ENCODE measurements around the gene PPP1R9B.

The PPP1R9B gene

DNA sequence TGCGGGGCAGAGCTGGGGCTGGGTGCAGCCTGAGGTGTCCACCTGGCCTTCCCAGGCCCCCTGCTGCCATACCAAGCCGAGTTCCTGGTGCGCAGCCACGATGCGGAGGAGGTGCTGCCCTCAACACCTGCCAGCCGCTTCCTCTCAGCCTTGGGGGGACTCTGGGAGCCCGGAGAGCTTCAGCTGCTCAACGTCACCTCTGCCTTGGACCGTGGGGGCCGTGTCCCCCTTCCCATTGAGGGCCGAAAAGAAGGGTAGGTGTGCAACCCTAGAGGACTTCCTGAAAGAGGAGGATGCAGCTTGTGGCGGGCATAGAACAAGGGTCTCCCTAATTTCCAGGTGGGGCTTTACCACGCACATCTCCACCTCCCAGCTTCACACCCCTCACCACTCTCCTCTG lies 17.8 kb upstream of the PPP1R9B start:
- Histone ChIP-seq H3K4me3 (ENCODE audit: low read depth in 1 of 5, low read length in 5 of 5) (no peak overlapping the region), H3K4me1 (ENCODE audit: control insufficient read depth in 5 of 5, insufficient read depth in 5 of 5, low read length in 5 of 5) (peaks cover 0 to 11% (median 8%) of the 10 kb centered on the region in 5 donors), H3K9ac (ENCODE audit: low read length in 5 of 5) (no peak overlapping the region), H3K27ac (ENCODE audit: low read depth, low read length) (no peak overlapping the region), H3K36me3 (ENCODE audit: control insufficient read depth in 5 of 5, insufficient read depth in 5 of 5, low read length in 5 of 5) (no peaks in the 10 kb centered on the region), H3K27me3 (ENCODE audit: control insufficient read depth in 5 of 5, insufficient read depth in 4 of 5, low read length in 5 of 5) (peaks cover 0 to 6% (median 0%) of the 10 kb centered on the region in 5 donors), H3K9me3 (ENCODE audit: control insufficient read depth in 5 of 5, low read length in 5 of 5) (no peaks in the 10 kb centered on the region)

DNA sequence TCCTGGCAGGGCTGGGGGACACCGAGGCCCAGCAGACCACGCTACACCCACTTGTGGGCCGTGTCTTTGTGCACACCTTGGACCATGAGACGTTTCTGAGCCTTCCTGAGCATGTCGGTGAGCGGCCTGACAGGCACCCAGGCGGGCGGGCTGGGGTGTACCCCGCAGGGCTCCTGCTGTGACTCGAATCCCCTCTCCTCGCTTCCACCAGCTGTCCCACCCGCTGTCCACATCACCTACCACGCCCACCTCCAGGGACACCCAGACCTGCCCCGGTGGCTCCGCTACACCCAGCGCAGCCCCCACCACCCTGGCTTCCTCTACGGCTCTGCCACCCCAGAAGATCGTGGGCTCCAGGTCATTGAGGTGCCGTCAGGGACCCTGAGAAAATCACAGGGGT lies 16.9 kb upstream of the PPP1R9B start:
- Histone ChIP-seq H3K4me1 (ENCODE audit: control insufficient read depth in 5 of 5, insufficient read depth in 5 of 5, low read length in 5 of 5) (peaks cover 0 to 7% (median 2%) of the 10 kb centered on the region in 5 donors), H3K36me3 (ENCODE audit: control insufficient read depth in 5 of 5, insufficient read depth in 5 of 5, low read length in 5 of 5) (no peaks in the 10 kb centered on the region), H3K9ac (ENCODE audit: low read length in 5 of 5) (no peak overlapping the region), H3K4me3 (ENCODE audit: low read depth in 1 of 5, low read length in 5 of 5) (no peak overlapping the region), H3K27me3 (ENCODE audit: control insufficient read depth in 5 of 5, insufficient read depth in 4 of 5, low read length in 5 of 5) (peaks cover 0 to 6% (median 0%) of the 10 kb centered on the region in 5 donors), H3K27ac (ENCODE audit: low read depth, low read length) (no peak overlapping the region), H3K9me3 (ENCODE audit: control insufficient read depth in 5 of 5, low read length in 5 of 5) (no peaks in the 10 kb centered on the region)

DNA sequence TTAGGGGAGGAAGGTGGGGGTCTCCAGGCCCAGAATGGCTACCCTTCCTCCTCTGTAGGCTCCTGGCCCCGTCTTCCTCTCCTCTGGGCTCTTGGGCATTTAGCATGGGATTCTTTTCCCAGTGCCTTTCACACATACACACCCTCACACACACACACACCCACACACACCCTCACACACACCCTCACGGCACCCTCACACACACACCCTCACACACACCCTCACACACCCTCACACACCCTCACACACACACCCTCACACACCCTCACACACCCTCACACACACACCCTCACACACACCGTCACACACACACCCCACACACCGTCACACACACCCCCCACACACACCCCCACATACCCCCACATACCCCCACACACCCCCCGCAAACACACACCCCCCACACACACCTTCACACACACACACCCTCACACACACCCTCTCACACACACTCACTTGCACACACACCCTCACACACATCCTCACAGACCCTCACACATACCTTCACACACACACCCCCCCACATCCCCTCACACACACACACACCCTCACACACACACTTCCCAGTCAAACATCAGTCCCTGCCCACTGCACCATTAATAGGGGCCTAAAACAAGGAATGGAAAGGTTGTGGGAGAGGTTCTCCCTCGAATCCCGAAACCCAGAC lies 16.2 kb upstream of the PPP1R9B start:
- no peaks in the 10 kb centered on the region for H3K9me3 ChIP-seq (ENCODE audit: control insufficient read depth in 5 of 5, low read length in 5 of 5)
- no peak overlapping the region for H3K9ac ChIP-seq (ENCODE audit: low read length in 5 of 5)
- H3K27me3 ChIP-seq (ENCODE audit: control insufficient read depth in 5 of 5, insufficient read depth in 4 of 5, low read length in 5 of 5), result peaks cover 0 to 6% (median 0%) of the 10 kb centered on the region in 5 donors
- H3K4me3 ChIP-seq (ENCODE audit: low read depth in 1 of 5, low read length in 5 of 5), result no peak overlapping the region
- peaks cover 0 to 11% (median 4%) of the 10 kb centered on the region in 5 donors for H3K4me1 ChIP-seq (ENCODE audit: control insufficient read depth in 5 of 5, insufficient read depth in 5 of 5, low read length in 5 of 5)
- H3K36me3 ChIP-seq (ENCODE audit: control insufficient read depth in 5 of 5, insufficient read depth in 5 of 5, low read length in 5 of 5), result no peaks in the 10 kb centered on the region
- no peak overlapping the region for H3K27ac ChIP-seq (ENCODE audit: low read depth, low read length)

DNA sequence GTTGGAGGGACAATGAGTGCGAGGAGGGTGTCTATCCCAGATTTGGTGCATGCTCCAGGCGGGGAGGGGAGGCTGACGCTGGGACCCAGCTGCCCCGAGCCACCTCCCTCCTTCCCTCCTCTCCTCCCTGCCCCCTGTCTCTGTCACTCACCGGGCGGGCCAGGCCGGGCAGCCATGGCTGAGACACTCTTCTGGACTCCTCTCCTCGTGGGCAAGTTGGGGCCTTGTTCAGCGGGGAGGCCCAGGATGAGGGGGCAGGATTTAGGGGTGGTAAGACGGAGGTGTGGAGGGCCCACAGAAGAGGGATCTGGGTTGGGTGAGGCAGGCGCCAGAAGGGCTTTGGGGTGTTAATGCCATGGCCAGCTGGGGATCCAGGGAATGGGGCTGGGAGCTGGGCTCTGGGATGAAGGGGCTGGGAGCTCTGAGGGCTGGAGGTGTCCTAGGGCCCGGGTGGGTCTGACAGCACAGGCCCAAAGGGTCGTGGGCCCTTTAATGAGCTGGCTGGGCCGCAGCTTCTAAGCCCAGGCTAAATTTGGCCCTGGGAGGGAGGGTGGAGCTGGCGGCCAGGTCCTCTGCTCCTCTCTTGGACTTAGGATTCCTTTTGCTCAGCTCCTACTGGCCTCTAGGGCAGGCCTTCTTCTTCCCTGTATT lies 15.5 kb upstream of the PPP1R9B start, which contains the start of gene SGCA:
Gene SGCA (plus strand): TSS at position 139 of the 651 bp plus-strand sequence. CDS start 36 bp downstream, at position 175.
- no peak within 1 kb of the TSS for H3K27ac ChIP-seq (ENCODE audit: low read depth, low read length)
- no peak within 1 kb of the TSS for H3K4me3 ChIP-seq (ENCODE audit: low read depth in 1 of 5, low read length in 5 of 5)
- no peaks in the 10 kb centered on the region for H3K9me3 ChIP-seq (ENCODE audit: control insufficient read depth in 5 of 5, low read length in 5 of 5)
- H3K4me1 ChIP-seq (ENCODE audit: control insufficient read depth in 5 of 5, insufficient read depth in 5 of 5, low read length in 5 of 5), result peaks cover 2 to 16% (median 10%) of the 10 kb centered on the region in 5 donors
- peaks cover 0 to 6% (median 0%) of the 10 kb centered on the region in 5 donors for H3K27me3 ChIP-seq (ENCODE audit: control insufficient read depth in 5 of 5, insufficient read depth in 4 of 5, low read length in 5 of 5)
- peak within 1 kb of the TSS in 1 of 5 donors; percentile 25 for H3K9ac ChIP-seq (ENCODE audit: low read length in 5 of 5)
- H3K36me3 ChIP-seq (ENCODE audit: control insufficient read depth in 5 of 5, insufficient read depth in 5 of 5, low read length in 5 of 5), result no peaks in the 10 kb centered on the region

DNA sequence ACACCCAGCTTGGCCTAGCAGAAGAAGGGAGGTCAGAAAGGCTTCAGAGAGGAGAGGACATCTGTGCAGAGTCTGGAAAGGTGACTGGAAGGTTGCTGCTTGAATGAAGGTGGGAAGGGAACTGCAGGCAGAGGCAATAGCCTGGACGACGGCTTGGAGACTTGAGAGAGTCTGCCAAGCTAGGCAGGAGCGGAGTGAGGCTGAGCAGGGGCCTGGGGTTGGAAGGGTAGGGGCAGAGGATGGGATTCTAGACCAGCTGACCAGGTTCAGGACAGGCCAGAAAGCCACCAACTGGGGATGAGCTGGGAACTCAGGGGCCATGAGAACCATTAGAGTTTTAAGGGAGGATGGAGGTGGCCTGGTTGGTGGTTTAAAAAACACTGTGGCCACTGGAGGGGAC lies 15.0 kb upstream of the PPP1R9B start:
- Histone ChIP-seq H3K9me3 (ENCODE audit: control insufficient read depth in 5 of 5, low read length in 5 of 5) (no peaks in the 10 kb centered on the region), H3K36me3 (ENCODE audit: control insufficient read depth in 5 of 5, insufficient read depth in 5 of 5, low read length in 5 of 5) (no peaks in the 10 kb centered on the region), H3K27ac (ENCODE audit: low read depth, low read length) (no peak overlapping the region), H3K9ac (ENCODE audit: low read length in 5 of 5) (no peak overlapping the region), H3K4me1 (ENCODE audit: control insufficient read depth in 5 of 5, insufficient read depth in 5 of 5, low read length in 5 of 5) (peaks cover 2 to 20% (median 14%) of the 10 kb centered on the region in 5 donors), H3K27me3 (ENCODE audit: control insufficient read depth in 5 of 5, insufficient read depth in 4 of 5, low read length in 5 of 5) (peaks cover 0 to 6% (median 0%) of the 10 kb centered on the region in 5 donors), H3K4me3 (ENCODE audit: low read depth in 1 of 5, low read length in 5 of 5) (no peak overlapping the region)

DNA sequence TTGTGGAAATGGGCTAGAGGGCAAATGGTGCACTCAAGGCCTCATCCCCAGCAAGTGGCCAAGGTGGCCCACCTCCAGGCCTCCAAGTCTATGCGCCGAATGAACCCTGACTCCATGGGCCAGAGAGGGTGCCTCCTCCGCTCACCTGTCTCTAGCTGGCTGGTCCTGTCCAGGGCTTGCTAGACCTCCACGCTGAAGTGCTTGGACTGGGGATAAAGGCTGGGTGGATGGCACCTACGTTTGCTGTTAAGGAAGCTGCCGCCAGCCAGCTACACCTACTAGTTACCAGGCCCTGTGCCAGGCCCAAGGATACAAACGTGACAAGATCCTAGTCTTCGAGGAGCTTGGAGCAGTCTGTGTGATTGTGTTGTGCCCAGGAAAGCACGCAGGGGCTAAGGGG lies 14.6 kb upstream of the PPP1R9B start:
- Histone ChIP-seq H3K4me3 (ENCODE audit: low read depth in 1 of 5, low read length in 5 of 5) (no peak overlapping the region), H3K27me3 (ENCODE audit: control insufficient read depth in 5 of 5, insufficient read depth in 4 of 5, low read length in 5 of 5) (peaks cover 0 to 6% (median 0%) of the 10 kb centered on the region in 5 donors), H3K9ac (ENCODE audit: low read length in 5 of 5) (no peak overlapping the region), H3K27ac (ENCODE audit: low read depth, low read length) (no peak overlapping the region), H3K4me1 (ENCODE audit: control insufficient read depth in 5 of 5, insufficient read depth in 5 of 5, low read length in 5 of 5) (peaks cover 2 to 20% (median 14%) of the 10 kb centered on the region in 5 donors), H3K9me3 (ENCODE audit: control insufficient read depth in 5 of 5, low read length in 5 of 5) (no peaks in the 10 kb centered on the region), H3K36me3 (ENCODE audit: control insufficient read depth in 5 of 5, insufficient read depth in 5 of 5, low read length in 5 of 5) (no peaks in the 10 kb centered on the region)

DNA sequence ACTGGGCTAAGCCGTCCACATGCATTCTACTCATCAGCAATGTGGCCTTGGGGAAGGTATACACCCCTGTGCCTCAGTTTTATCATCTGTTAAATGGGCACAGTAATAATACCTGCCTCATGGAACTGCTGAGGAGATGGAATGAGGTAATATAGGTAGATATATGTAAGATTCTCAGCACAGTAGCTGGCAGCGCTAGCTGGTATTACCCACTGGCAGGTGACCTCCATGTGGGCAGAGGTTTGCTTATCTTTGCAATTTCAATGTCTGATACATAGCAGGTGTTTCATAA lies 14.2 kb upstream of the PPP1R9B start:
- H3K27ac ChIP-seq (ENCODE audit: low read depth, low read length), result no peak overlapping the region
- H3K9me3 ChIP-seq (ENCODE audit: control insufficient read depth in 5 of 5, low read length in 5 of 5), result no peaks in the 10 kb centered on the region
- peaks cover 0 to 6% (median 0%) of the 10 kb centered on the region in 5 donors for H3K27me3 ChIP-seq (ENCODE audit: control insufficient read depth in 5 of 5, insufficient read depth in 4 of 5, low read length in 5 of 5)
- H3K4me1 ChIP-seq (ENCODE audit: control insufficient read depth in 5 of 5, insufficient read depth in 5 of 5, low read length in 5 of 5), result peaks cover 2 to 20% (median 14%) of the 10 kb centered on the region in 5 donors
- no peaks in the 10 kb centered on the region for H3K36me3 ChIP-seq (ENCODE audit: control insufficient read depth in 5 of 5, insufficient read depth in 5 of 5, low read length in 5 of 5)
- H3K4me3 ChIP-seq (ENCODE audit: low read depth in 1 of 5, low read length in 5 of 5), result no peak overlapping the region
- no peak overlapping the region for H3K9ac ChIP-seq (ENCODE audit: low read length in 5 of 5)

DNA sequence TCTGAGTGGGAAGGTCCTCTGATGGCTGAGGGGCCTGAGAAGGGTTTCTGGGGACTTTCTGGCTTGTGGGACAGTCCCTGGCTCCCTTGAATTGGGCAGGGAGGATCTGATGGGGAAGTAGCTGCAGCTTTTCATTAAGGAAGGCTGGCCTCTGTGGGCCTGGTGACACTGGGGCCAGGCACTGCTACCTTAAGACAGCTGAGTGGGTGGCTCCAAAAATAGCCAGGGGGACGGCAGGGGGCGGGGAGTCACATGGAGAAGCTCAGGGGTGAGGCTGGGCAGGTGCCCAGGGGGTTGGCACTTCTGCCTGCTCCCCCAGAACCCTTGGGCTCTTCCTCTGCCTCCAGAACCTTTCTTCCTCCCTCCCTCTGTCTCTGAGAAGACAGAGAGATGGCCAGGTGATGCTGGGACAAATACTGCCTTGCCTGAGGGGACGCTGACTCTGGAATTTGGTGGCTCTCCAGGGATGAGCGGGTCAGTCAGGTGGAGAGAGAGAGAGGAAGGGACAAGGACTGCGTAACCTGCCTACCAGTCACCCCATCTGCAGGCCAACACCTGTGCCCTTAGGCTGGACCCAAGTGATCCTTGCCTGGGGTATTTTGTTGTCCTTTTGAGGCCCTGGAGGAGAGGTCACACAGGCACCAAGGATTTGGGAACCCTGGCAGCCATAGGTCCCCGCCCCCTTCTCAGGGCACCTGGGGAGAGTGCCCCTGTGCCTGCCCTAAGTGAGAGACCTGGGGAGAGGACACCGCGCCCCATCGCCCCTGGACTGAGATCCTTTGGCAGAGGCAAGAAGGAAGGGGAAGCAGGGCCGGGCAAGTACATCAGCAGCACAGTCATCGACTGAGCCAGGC lies 13.6 kb upstream of the PPP1R9B start:
- Histone ChIP-seq H3K27ac (ENCODE audit: low read depth, low read length) (no peak overlapping the region), H3K36me3 (ENCODE audit: control insufficient read depth in 5 of 5, insufficient read depth in 5 of 5, low read length in 5 of 5) (no peaks in the 10 kb centered on the region), H3K4me3 (ENCODE audit: low read depth in 1 of 5, low read length in 5 of 5) (no peak overlapping the region), H3K9ac (ENCODE audit: low read length in 5 of 5) (no peak overlapping the region), H3K4me1 (ENCODE audit: control insufficient read depth in 5 of 5, insufficient read depth in 5 of 5, low read length in 5 of 5) (peaks cover 2 to 16% (median 14%) of the 10 kb centered on the region in 5 donors), H3K27me3 (ENCODE audit: control insufficient read depth in 5 of 5, insufficient read depth in 4 of 5, low read length in 5 of 5) (peaks cover 0 to 6% (median 0%) of the 10 kb centered on the region in 5 donors), H3K9me3 (ENCODE audit: control insufficient read depth in 5 of 5, low read length in 5 of 5) (no peaks in the 10 kb centered on the region)

DNA sequence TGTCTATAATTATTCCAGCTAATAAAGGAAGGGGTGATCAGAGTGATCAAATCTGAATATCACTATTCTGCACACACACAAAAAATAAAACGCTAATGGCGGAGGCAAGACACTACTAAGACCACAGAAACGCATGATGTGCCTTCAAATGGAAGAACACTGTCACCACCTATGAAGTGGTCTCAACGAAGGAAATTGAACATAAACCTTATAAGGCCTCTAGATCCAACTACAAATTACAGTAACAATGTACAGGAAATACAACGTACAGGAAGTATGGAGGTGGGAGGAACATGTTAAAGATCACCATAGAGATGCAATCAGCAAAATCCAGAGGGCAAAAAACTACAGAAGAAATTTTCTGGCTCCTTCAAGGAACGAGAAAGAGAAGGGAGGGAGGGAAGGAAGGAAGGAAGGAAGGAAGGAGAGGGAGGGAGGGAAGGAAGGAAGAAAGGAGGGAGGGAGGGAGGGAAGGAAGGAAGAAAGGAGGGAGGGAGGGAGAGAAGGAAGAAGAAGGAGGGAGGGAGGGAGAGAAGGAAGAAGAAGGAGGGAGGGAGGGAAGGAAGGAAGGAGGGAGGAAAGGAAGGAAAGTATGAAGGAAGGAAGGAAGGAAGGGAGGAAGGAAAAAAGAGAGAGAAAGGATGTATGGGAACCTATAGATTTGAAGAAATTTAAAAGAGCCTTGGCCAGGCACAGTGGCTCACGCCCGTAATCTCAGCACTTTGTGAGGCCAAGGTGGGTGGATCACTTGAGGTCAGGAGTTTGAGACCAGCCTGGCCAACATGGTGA lies 12.2 kb upstream of the PPP1R9B start:
- Histone ChIP-seq H3K4me3 (ENCODE audit: low read depth in 1 of 5, low read length in 5 of 5) (no peak overlapping the region), H3K27me3 (ENCODE audit: control insufficient read depth in 5 of 5, insufficient read depth in 4 of 5, low read length in 5 of 5) (no peaks in the 10 kb centered on the region), H3K27ac (ENCODE audit: low read depth, low read length) (no peak overlapping the region), H3K36me3 (ENCODE audit: control insufficient read depth in 5 of 5, insufficient read depth in 5 of 5, low read length in 5 of 5) (no peaks in the 10 kb centered on the region), H3K9me3 (ENCODE audit: control insufficient read depth in 5 of 5, low read length in 5 of 5) (no peaks in the 10 kb centered on the region), H3K9ac (ENCODE audit: low read length in 5 of 5) (no peak overlapping the region), H3K4me1 (ENCODE audit: control insufficient read depth in 5 of 5, insufficient read depth in 5 of 5, low read length in 5 of 5) (peaks cover 2 to 15% (median 13%) of the 10 kb centered on the region in 5 donors)

Measured in subcutaneous abdominal adipose tissue (tissue), 5 donors.